Left lung (tissue), 10 donors: ENCODE data around the gene HAUS3. TPM values are rescaled to one million over a fixed set of nuclear protein-coding genes. Genes with fewer than 3 reads are reported as not detected.

Experiments used
- ATAC-seq: fragments of 200-7000 bp; cut with Tn5 transposase; one replicate; pipeline ENCODE4 v1.9.1; 2020; ENCODE audit warnings: moderate library complexity
- DNase-seq, 4 donors: peaks; one replicate each; pipeline ENCODE4 v3.0.0-alpha.2; 2013 to 2020
- H3K27ac ChIP-seq, 2 donors: fragments of 200-600 bp; sonication (generic) in 1 of 2; one replicate each; pipeline versions ENCODE4 v1.5.0 to v1.8.0; 2020 to 2021
- H3K27me3 ChIP-seq, 2 donors: fragments of 200-600 bp; sonication (generic) in 1 of 2; one replicate each; pipeline versions ENCODE4 v1.5.0 to v1.8.0; 2020 to 2021
- H3K36me3 ChIP-seq, 2 donors: fragments of 200-600 bp; sonication (generic) in 1 of 2; one replicate each; pipeline versions ENCODE4 v1.5.0 to v1.8.0; 2020 to 2021
- H3K4me1 ChIP-seq, 2 donors: fragments of 200-600 bp; one replicate each; pipeline ENCODE4 v1.8.0; 2021
- H3K4me3 ChIP-seq, 2 donors: fragments of 200-600 bp; sonication (generic) in 1 of 2; one replicate each; pipeline versions ENCODE4 v1.5.0 to v1.8.0; 2020 to 2021; ENCODE audit warnings: mild to moderate bottlenecking in 1 of 2
- H3K9me3 ChIP-seq, 2 donors: fragments of 200-600 bp; sonication (generic) in 1 of 2; one replicate each; pipeline versions ENCODE4 v1.5.0 to v1.8.0; 2020 to 2021
- CTCF ChIP-seq, 2 donors: fragments of 200-600 bp; sonication (generic) in 1 of 2; IDR thresholded peaks; one replicate each; pipeline versions ENCODE4 v1.5.0 to v1.8.0; 2021; ENCODE audit warnings: antibody characterized with exemption in 2 of 2
- intact Hi-C, 2 donors: fragments of 100-400 bp; cut with DNase I; formaldehyde crosslinking; loops; one replicate each; pipeline versions ENCODE4 v1.11.2 to v1.14.2; 2022
- polyA plus RNA-seq, 6 donors: library from polyadenylated mRNA; unstranded; fragments of 120-200 nt; gene quantifications; one replicate each; pipeline ENCODE4 v1.2.1, GENCODE V29; 2013; ENCODE audit not compliant: insufficient read length in 6 of 6
- total RNA-seq, 2 donors: library from RNA; stranded (reverse); fragmentation: NEBNext Ultra II Directional; extraction: Animal tissue kit (Norgen Biotek cat#: 25700); gene quantifications; one replicate each; pipeline ENCODE4 v1.2.1, GENCODE V29; 2021
- donor health status: DM: no; HTN: yes; CAD: no.
- donor health status: DM: no; HTN: no; CAD: no.

The HAUS3 gene
- total and polyA plus RNA-seq, 8 donors: 9.7 to 26.7 (median 23.2) TPM

GRCh38 chr4:2250357-2251072, 8.6 kb upstream of the HAUS3 start:
- peak in 2 of 4 donors; percentile 26 to 75 for DNase-seq
- H3K9me3 ChIP-seq: no peaks in the 10 kb centered on the region
- intact Hi-C loops: no loop called here
- H3K27me3 ChIP-seq: no peaks in the 10 kb centered on the region
- no peak overlapping the region for H3K4me3 ChIP-seq
- no peak for ATAC-seq
- no peak for TF ChIP-seq CTCF (IDR thresholded peaks at IDR 0.05)
- H3K36me3 ChIP-seq: peaks cover 0 to 78% of the 10 kb centered on the region in 2 donors
- H3K27ac ChIP-seq: no peak overlapping the region
- H3K4me1 ChIP-seq: peaks cover 1 to 12% of the 10 kb centered on the region in 2 donors

- H3K27ac ChIP-seq: no peak overlapping the region
- no peaks in the 10 kb centered on the region for H3K9me3 ChIP-seq
- peaks cover 0 to 13% of the 10 kb centered on the region in 2 donors for H3K4me1 ChIP-seq
- H3K27me3 ChIP-seq: no peaks in the 10 kb centered on the region
- no peak for TF ChIP-seq CTCF (IDR thresholded peaks at IDR 0.05)
- ATAC-seq (no peak), DNase-seq (peak in 1 of 4 donors; percentile 25)
- peaks cover 0 to 75% of the 10 kb centered on the region in 2 donors for H3K36me3 ChIP-seq
- no peak overlapping the region for H3K4me3 ChIP-seq
- intact Hi-C loops: no loop called here
Measured at GRCh38 chr4:2249526-2250356, 7.8 kb upstream of the HAUS3 start.

- Histone ChIP-seq H3K4me1 (peaks cover 6 to 19% of the 10 kb centered on the region in 2 donors), H3K4me3 (no peak overlapping the region), H3K36me3 (peaks cover 0 to 67% of the 10 kb centered on the region in 2 donors), H3K27me3 (no peaks in the 10 kb centered on the region), H3K9me3 (no peaks in the 10 kb centered on the region), H3K27ac (no peak overlapping the region)
- DNase-seq (peak in 1 of 4 donors; percentile 68), ATAC-seq (no peak)
- no peak for TF ChIP-seq CTCF (IDR thresholded peaks at IDR 0.05)
- intact Hi-C loops: no loop called here
Measured at GRCh38 chr4:2248821-2249261, 6.9 kb upstream of the HAUS3 start.

GRCh38 chr4:2248044-2248780, 6.3 kb upstream of the HAUS3 start:
- ATAC-seq: no peak
- TF ChIP-seq CTCF (IDR thresholded peaks at IDR 0.05): no peak
- Histone ChIP-seq H3K36me3 (peaks cover 0 to 61% of the 10 kb centered on the region in 2 donors), H3K9me3 (no peaks in the 10 kb centered on the region), H3K27ac (no peak overlapping the region), H3K4me3 (no peak overlapping the region), H3K4me1 (peaks cover 6 to 20% of the 10 kb centered on the region in 2 donors), H3K27me3 (no peaks in the 10 kb centered on the region)
- intact Hi-C loops: no loop called here
- DNase-seq: peak in 1 of 4 donors; percentile 65
